ENCODE measurements around the gene SLCO1B3. TPM values are rescaled to one million over a fixed set of nuclear protein-coding genes. Genes with fewer than 3 reads are reported as not detected.

SLCO1B3 gene
- total RNA-seq, 2 donors from 2014 or later: 0.93 TPM; not detected in 1

- H3K27ac ChIP-seq: no peak overlapping the region
- no peaks in the 10 kb centered on the region for H3K9me3 ChIP-seq
- no peak for TF ChIP-seq CTCF (IDR thresholded peaks at IDR 0.05)
- no peak overlapping the region for H3K4me3 ChIP-seq
- no peak overlapping the region for H3K9ac ChIP-seq (ENCODE audit: low read depth in 2 of 2, low read length in 2 of 2)
- no peaks in the 10 kb centered on the region for H3K27me3 ChIP-seq
- intact Hi-C loops (cut with DNase I): no loop called here
- no peak for DNase-seq
- no peaks in the 10 kb centered on the region for H3K36me3 ChIP-seq
- H3K4me1 ChIP-seq: no peaks in the 10 kb centered on the region
Observed at GRCh38 chr12:20808521-20808920, 2.0 kb upstream of the SLCO1B3 start.

GRCh38 chr12:20815574-20815973 is 5.1 kb downstream of the SLCO1B3 start:
- H3K27ac ChIP-seq: no peak overlapping the region
- H3K4me1 ChIP-seq: no peaks in the 10 kb centered on the region
- H3K36me3 ChIP-seq: no peaks in the 10 kb centered on the region
- H3K9ac ChIP-seq (ENCODE audit: low read depth in 2 of 2, low read length in 2 of 2): no peak overlapping the region
- H3K4me3 ChIP-seq: no peak overlapping the region
- no peaks in the 10 kb centered on the region for H3K27me3 ChIP-seq
- H3K9me3 ChIP-seq: no peaks in the 10 kb centered on the region
- no peak for TF ChIP-seq CTCF (IDR thresholded peaks at IDR 0.05)
- intact Hi-C loops (cut with DNase I): no loop called here
- DNase-seq: no peak

GRCh38 chr12:20822415-20822814 is 11.9 kb downstream of the SLCO1B3 start:
- H3K36me3 ChIP-seq: no peaks in the 10 kb centered on the region
- no peaks in the 10 kb centered on the region for H3K4me1 ChIP-seq
- no peak overlapping the region for H3K9ac ChIP-seq (ENCODE audit: low read depth in 2 of 2, low read length in 2 of 2)
- intact Hi-C loops (cut with DNase I): no loop called here
- TF ChIP-seq CTCF (IDR thresholded peaks at IDR 0.05): no peak
- H3K9me3 ChIP-seq: no peaks in the 10 kb centered on the region
- no peak for DNase-seq
- H3K27ac ChIP-seq: no peak overlapping the region
- no peak overlapping the region for H3K4me3 ChIP-seq
- no peaks in the 10 kb centered on the region for H3K27me3 ChIP-seq

- no peak overlapping the region for H3K4me3 ChIP-seq
- H3K9ac ChIP-seq (ENCODE audit: low read depth in 2 of 2, low read length in 2 of 2): no peak overlapping the region
- TF ChIP-seq CTCF (IDR thresholded peaks at IDR 0.05): no peak
Observed at GRCh38 chr12:20822925-20823324, 12.4 kb downstream of the SLCO1B3 start.

GRCh38 chr12:20829919-20830318 is 19.4 kb downstream of the SLCO1B3 start:
- Histone ChIP-seq H3K36me3 (no peaks in the 10 kb centered on the region), H3K27me3 (no peaks in the 10 kb centered on the region), H3K4me3 (no peak overlapping the region), H3K9ac (ENCODE audit: low read depth in 2 of 2, low read length in 2 of 2) (no peak overlapping the region), H3K9me3 (no peaks in the 10 kb centered on the region), H3K4me1 (no peaks in the 10 kb centered on the region), H3K27ac (no peak overlapping the region)
- intact Hi-C loops (cut with DNase I): no loop called here
- DNase-seq: no peak
- no peak for TF ChIP-seq CTCF (IDR thresholded peaks at IDR 0.05)

More at GRCh38 chr12:20822925-20823324, 12.4 kb downstream of the SLCO1B3 start:
- no peak for DNase-seq
- intact Hi-C loops (cut with DNase I): no loop called here
- no peaks in the 10 kb centered on the region for H3K9me3 ChIP-seq
- no peaks in the 10 kb centered on the region for H3K36me3 ChIP-seq
- H3K27me3 ChIP-seq: no peaks in the 10 kb centered on the region
- H3K4me1 ChIP-seq: no peaks in the 10 kb centered on the region
- no peak overlapping the region for H3K27ac ChIP-seq

GRCh38 chr12:20830456-20830855 is 20.0 kb downstream of the SLCO1B3 start:
- TF ChIP-seq CTCF (IDR thresholded peaks at IDR 0.05): no peak
- H3K4me3 ChIP-seq: no peak overlapping the region
- H3K9ac ChIP-seq (ENCODE audit: low read depth in 2 of 2, low read length in 2 of 2): no peak overlapping the region
- DNase-seq: no peak
- intact Hi-C loops (cut with DNase I): no loop called here
- H3K9me3 ChIP-seq: no peaks in the 10 kb centered on the region
- no peaks in the 10 kb centered on the region for H3K27me3 ChIP-seq
- no peaks in the 10 kb centered on the region for H3K4me1 ChIP-seq
- H3K27ac ChIP-seq: no peak overlapping the region
- no peaks in the 10 kb centered on the region for H3K36me3 ChIP-seq

Data from colonic mucosa (tissue), 4 donors.